ENCODE measurements around the gene UBL3.

- TF ChIP-seq SPI1 (IDR thresholded peaks at IDR 0.05; ENCODE audit: low read depth, low read length) (no peak), POLR2A (IDR thresholded peaks at IDR 0.05; ENCODE audit: low read depth, low read length) (no peak), TAF1 (IDR thresholded peaks at IDR 0.05; ENCODE audit: low read depth, low read length) (no peak), PAX5 (IDR thresholded peaks at IDR 0.05; ENCODE audit: insufficient read depth, low read length, severe bottlenecking) (no peak), POLR2AphosphoS5 (IDR thresholded peaks at IDR 0.05; ENCODE audit: low read depth, low read length) (no peak)
These were observed 49.3 kb downstream of the UBL3 start for GRCh38 chr13:29801102-29801501.

All from GM12891 (cell line).